ENCODE measurements around the gene PNLDC1.

GRCh38 chr6:159805440-159806020 lies 5.5 kb downstream of the PNLDC1 start:
- TF ChIP-seq EZH2phosphoT487 (IDR thresholded peaks at IDR 0.05; ENCODE audit: borderline replicate concordance, low read length) = no peak
- no peak for TF ChIP-seq CTCF (IDR thresholded peaks at IDR 0.05; ENCODE audit: low read depth, low read length, poor library complexity, severe bottlenecking)
